GM19395 (cell line): ENCODE measurements around the gene KLHL7.

Source experiments
- ATAC-seq: cut with Tn5 transposase; IDR thresholded peaks from one replicate; pipeline ENCODE4 v1.9.1; 2021; ENCODE audit warnings: mild to moderate bottlenecking, moderate library complexity; ENCODE audit not compliant: unreplicated experiment

KLHL7 gene

DNA sequence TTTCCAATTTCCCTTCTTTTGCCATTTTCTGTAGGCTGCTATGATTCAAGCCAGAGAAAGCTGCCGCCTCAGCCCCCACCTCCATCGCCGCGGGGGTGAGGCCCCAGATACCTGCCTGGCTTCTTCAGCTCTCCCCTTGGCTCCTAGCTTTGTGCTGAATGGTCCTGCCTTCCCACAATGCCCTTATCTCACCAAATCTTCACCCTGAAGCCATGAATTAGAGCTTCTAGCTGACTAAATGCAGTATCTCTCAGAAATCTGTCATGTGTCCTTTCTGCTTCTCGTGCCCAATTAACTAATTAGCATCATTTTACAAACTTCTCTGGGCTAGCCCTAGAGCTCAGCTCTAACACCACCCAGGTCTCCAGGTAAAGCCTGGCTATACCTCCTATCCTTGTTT lies 108.8 kb downstream of the KLHL7 start:
- no peak for ATAC-seq

DNA sequence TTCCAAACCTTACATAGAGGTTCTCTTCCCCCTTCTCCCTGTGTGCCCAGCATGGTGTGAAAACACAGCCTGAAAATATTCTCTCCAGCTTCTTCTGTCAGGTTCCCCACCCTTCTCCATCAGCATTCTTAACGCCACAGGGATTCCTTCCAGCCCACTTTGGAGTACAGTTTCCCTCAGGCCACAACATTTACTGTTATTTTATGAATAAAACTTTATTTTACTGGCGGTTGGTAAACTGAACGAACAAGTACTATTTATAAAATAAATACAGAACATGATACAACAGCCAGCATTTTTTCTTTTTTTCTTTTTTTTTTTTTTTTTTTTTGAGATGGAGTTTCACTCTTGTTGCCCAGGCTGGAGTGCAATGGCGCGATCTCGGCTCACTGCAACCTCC lies 109.4 kb downstream of the KLHL7 start:
- ATAC-seq, result no peak

DNA sequence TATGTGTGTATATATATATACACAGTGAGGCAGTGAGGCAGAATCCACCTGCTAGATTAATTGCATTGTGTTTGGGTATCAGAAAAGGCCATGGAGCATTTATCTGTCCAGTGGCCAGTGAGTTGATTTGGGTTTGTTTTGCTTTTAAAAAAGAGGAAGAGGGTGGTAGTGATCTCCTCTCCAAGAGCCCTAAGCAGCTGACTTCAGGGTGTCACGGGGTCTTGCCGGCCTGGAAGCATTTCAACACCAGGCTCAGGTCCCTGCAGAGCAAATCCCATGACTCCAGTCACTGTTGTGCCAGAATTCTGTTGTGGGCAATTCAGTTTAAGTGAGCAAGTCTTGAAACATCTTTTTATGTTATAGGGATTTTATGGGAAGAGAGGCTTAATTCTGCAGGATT lies 110.4 kb downstream of the KLHL7 start:
- no peak for ATAC-seq

DNA sequence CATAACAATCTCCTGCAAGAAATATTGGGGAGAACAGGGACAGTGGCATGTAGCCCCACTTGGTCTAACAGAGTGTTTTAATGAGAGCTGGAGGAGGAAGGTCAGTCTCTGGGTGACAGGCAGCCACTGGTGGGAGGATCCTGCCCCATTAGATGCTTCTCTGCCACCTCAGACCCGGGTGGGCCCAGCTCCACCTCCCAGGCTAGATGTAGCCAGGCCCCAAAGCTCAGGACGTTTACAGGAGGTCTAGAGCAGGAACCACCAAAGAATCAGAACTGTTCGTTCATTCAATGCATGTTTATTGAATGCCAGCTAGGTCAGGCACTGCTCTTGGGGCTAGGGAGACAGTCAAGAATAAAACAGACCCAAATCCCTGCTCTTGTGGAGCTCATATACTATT lies 112.6 kb downstream of the KLHL7 start:
- ATAC-seq, result no peak

DNA sequence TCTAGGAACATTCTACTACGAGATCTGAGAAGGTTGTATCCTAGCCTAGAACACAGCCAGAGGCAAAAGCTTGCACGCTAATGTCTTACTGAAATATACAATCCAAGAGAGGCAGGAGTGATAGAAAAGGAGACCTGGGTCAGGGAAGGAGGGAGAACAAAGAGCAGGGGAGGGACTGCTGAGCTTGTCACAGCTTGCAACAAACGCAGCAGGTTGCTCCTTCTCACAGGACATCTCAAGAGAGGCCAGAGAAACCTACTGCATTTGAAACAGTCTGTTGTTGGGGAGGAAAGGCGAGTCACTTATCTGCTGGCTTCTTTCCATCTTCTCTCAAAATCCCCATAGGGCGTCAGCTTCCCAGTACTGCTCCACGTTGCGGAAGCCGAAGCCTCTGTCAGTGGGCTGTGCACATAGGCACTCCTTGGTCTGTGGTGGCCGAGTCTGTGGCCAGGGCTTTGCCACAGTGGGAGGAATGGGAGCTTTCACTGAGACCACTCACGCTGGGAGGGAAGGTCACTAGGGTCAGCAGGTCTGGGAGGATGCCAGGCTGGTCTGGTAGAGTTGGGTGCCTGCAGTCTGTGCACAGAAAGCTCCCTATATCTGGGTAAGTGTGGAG lies 115.2 kb downstream of the KLHL7 start:
- ATAC-seq, result no peak

DNA sequence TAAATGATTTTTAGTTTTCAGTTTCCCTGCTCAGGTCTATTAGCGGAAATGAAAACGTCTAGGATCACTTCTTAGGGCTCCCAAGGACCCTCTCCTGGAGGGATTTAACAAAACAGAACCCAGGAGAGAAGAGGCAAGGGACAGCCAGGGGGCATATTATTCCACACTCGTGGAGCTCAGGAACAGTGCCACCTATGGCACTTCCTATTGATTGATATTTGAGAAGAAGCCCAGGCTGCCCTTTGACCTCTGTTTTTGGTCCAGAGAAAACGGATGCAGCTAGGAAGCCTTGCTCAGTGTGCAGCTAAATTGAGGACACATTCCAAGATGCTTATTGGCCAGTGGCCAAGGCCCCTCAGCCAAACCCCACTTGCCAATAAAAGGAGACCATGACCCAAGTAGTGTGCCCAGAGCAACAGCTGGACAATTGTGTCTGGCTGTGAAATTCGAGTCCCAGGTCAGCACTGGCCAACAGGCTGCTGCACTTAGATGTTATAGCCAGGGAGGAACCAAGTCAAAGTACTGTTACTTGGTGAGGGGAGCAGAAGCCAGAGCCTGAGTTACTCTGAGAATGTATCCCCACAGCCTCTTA lies 117.0 kb downstream of the KLHL7 start:
- ATAC-seq, result no peak

DNA sequence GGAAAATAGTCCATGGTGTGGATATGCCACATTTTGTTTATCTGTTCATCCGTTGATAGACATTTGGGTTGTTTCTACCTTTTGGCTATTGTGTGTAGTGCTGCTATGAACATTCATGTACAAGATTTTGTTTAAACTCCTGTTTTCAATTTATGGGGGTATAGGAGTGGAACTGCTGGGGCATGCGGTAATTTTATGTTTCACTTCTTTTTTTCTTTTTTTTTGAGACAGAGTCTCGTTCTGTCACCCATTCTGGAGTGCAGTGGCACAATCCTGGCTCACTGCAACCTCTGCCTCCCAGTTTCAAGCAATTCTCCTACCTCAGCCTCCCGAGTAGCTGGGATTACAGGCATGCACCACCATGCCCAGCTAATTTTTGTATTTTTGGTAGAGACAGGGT lies 118.8 kb downstream of the KLHL7 start:
- peak; percentile 60 for ATAC-seq

DNA sequence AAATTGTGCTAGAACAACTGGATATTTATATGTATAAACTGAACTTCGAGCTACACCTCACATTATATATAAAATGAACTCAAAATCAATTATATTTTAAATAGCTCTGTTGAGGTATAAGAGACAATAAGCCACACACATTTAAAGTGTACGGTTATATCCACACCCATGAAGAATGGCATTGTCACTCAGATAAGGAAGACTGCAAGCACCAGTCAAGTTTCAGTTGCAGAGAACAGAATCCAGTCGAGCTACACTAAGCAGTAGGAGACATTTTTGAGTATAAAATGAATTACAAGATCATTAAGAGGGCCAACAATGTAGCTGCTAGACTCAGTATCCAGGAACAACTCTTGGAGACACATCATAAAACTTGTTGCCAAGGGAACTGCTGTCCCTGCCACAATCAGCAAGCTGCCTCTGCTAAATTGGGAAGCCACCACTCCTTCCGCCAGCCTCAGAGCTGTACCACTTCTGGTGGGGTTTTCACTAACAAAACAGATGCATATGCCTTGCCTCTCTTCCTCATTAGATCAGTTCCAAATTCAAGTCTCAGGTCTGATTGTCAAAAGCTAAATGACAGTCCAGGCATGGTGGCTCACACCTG lies 121.4 kb downstream of the KLHL7 start:
- ATAC-seq, result no peak
